Osteoblast (primary cell): Measurements from ENCODE around the gene PPP1R15A. TPM values are rescaled to one million over a fixed set of nuclear protein-coding genes. Genes with fewer than 3 reads are reported as not detected.
A peak's percentile ranks its signal among the peaks of the same experiment; 100 is the strongest.

Experiments
- DNase-seq: peaks from one replicate; pipeline ENCODE4 v3.0.0; 2011; ENCODE audit warnings: low spot score, mixed read lengths; ENCODE audit not compliant: insufficient read length; ENCODE audit errors: missing footprints
- H2AFZ ChIP-seq: 2 replicates; pipeline ENCODE4 v1.6.0; 2011; ENCODE audit warnings: mild to moderate bottlenecking, low read length
- H3K27ac ChIP-seq: 2 replicates; pipeline ENCODE4 v1.5.1; 2011; ENCODE audit warnings: mild to moderate bottlenecking, low read depth, low read length, moderate library complexity
- H3K27me3 ChIP-seq: 2 replicates; pipeline ENCODE4 v1.6.0; 2012; ENCODE audit warnings: mild to moderate bottlenecking, control low read depth, inconsistent platforms, low read length, moderate library complexity; ENCODE audit not compliant: insufficient read depth
- H3K36me3 ChIP-seq: 2 replicates; pipeline ENCODE4 v1.5.1; 2011; ENCODE audit warnings: mild to moderate bottlenecking, low read length, control low read depth, moderate library complexity; ENCODE audit not compliant: insufficient read depth
- H3K4me1 ChIP-seq: 2 replicates; pipeline ENCODE4 v1.5.1; 2011; ENCODE audit warnings: mild to moderate bottlenecking, low read length, control low read depth, moderate library complexity; ENCODE audit not compliant: insufficient read depth
- H3K4me2 ChIP-seq: 2 replicates; pipeline ENCODE4 v1.6.0; 2011; ENCODE audit warnings: mild to moderate bottlenecking, low read length; ENCODE audit not compliant: insufficient read depth
- H3K4me3 ChIP-seq: fragments of 200-600 bp; sonication (generic); 3 replicates; pipeline ENCODE4 v1.5.1; 2012; ENCODE audit warnings: mild to moderate bottlenecking, low read length, inconsistent platforms; ENCODE audit not compliant: insufficient read depth
- H3K79me2 ChIP-seq: 2 replicates; pipeline ENCODE4 v1.6.0; 2012; ENCODE audit warnings: mild to moderate bottlenecking, low read length, control low read depth, inconsistent platforms; ENCODE audit not compliant: insufficient read depth
- H3K9me3 ChIP-seq: 2 replicates; pipeline ENCODE4 v1.5.1; 2011; ENCODE audit warnings: low read depth, low read length, control low read depth
- H4K20me1 ChIP-seq: 2 replicates; pipeline ENCODE4 v1.6.0; 2012; ENCODE audit warnings: mild to moderate bottlenecking, low read length, control low read depth; ENCODE audit not compliant: insufficient read depth
- total RNA-seq: library from RNA; depleted of rRNA; stranded (reverse); fragments of >200 nt; gene quantifications from 2 replicates; pipeline ENCODE4 v1.2.3, GENCODE V29; 2012
- TF ChIP-seq, protein P1 (sequence below): IDR thresholded peaks from 2 replicates; pipeline ENCODE4 v1.5.1; 2011; ENCODE audit warnings: mild to moderate bottlenecking, low read depth, low read length, moderate library complexity; ENCODE audit errors: extremely low read depth

Gene PPP1R15A
- total RNA-seq = 70.4 and 84.0 TPM in 2 replicates

DNA sequence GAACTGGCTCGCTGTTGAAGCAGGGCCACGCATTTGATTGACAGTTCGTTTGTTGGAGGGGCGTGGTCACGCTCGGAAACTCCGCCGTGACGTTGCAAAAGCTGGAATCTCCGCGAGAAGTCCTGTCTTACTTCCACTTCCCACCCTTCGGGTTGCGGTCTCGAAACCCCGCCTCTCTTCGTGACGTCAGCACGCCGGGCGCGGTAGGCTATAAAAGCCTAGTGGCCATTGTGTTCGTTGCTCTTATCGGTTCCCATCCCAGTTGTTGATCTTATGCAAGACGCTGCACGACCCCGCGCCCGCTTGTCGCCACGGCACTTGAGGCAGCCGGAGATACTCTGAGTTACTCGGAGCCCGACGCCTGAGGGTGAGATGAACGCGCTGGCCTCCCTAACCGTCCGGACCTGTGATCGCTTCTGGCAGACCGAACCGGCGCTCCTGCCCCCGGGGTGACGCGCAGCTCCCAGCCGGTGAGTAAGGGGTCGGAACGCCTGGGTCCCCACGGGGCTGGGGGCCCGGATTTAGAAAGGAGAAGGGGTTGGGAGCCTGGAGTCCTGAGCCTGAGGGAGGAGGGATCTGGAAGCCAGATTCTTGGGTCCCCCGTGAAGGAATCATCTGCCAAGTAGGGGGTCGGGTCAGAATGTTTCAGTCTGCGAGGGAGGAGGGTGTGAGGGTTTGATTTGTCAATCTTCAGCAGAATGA, at the start of gene PPP1R15A:
TSS of gene PPP1R15A (plus strand) at position 240 of the 702 bp plus-strand sequence. CDS start 813 bp downstream, outside the sequence.
- Histone ChIP-seq H4K20me1 (peaks cover 39% of the 10 kb centered on the region), H3K79me2 (peaks cover 45% of the 10 kb centered on the region), H3K9me3 (no peaks in the 10 kb centered on the region), H2AFZ (peak within 1 kb of the TSS; percentile 69), H3K4me1 (peaks cover 35% of the 10 kb centered on the region), H3K4me3 (peak within 1 kb of the TSS; percentile 90), H3K27me3 (no peaks in the 10 kb centered on the region), H3K27ac (peak within 1 kb of the TSS; percentile 99), H3K36me3 (peaks cover 37% of the 10 kb centered on the region), H3K4me2 (peak within 1 kb of the TSS; percentile 100)
- peak; percentile 98 for DNase-seq
- TF ChIP-seq, protein P1, sequence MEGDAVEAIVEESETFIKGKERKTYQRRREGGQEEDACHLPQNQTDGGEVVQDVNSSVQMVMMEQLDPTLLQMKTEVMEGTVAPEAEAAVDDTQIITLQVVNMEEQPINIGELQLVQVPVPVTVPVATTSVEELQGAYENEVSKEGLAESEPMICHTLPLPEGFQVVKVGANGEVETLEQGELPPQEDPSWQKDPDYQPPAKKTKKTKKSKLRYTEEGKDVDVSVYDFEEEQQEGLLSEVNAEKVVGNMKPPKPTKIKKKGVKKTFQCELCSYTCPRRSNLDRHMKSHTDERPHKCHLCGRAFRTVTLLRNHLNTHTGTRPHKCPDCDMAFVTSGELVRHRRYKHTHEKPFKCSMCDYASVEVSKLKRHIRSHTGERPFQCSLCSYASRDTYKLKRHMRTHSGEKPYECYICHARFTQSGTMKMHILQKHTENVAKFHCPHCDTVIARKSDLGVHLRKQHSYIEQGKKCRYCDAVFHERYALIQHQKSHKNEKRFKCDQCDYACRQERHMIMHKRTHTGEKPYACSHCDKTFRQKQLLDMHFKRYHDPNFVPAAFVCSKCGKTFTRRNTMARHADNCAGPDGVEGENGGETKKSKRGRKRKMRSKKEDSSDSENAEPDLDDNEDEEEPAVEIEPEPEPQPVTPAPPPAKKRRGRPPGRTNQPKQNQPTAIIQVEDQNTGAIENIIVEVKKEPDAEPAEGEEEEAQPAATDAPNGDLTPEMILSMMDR = no peak

DNA sequence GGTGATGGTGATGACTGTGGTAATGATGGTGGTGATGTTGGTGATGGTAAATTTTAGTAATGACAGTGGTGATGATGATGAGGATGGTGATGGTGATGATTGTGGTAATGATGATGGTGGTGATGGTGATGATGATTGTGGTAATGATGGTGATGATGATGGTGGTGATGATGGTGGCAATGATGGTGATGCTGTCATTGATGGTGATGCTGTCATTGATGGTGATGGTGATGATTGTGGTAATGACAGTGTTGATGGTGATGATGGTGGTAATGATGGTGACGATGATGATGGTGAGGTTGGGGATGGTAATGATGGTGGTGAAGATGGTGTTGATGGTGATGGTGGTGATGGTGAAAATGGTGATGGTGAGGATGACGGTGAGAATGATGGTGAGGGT, 49.7 kb upstream of the PPP1R15A start:
- H3K27me3 ChIP-seq = no peaks in the 10 kb centered on the region
- no peak overlapping the region for H3K4me3 ChIP-seq
- peaks cover 9% of the 10 kb centered on the region for H3K4me1 ChIP-seq
- no peak overlapping the region for H2AFZ ChIP-seq
- H3K4me2 ChIP-seq = no peak overlapping the region
- no peak for DNase-seq
- no peaks in the 10 kb centered on the region for H3K79me2 ChIP-seq
- H4K20me1 ChIP-seq = no peaks in the 10 kb centered on the region
- H3K36me3 ChIP-seq = no peaks in the 10 kb centered on the region
- H3K9me3 ChIP-seq = no peaks in the 10 kb centered on the region
- TF ChIP-seq, protein P1 = no peak
- H3K27ac ChIP-seq = no peak overlapping the region

DNA sequence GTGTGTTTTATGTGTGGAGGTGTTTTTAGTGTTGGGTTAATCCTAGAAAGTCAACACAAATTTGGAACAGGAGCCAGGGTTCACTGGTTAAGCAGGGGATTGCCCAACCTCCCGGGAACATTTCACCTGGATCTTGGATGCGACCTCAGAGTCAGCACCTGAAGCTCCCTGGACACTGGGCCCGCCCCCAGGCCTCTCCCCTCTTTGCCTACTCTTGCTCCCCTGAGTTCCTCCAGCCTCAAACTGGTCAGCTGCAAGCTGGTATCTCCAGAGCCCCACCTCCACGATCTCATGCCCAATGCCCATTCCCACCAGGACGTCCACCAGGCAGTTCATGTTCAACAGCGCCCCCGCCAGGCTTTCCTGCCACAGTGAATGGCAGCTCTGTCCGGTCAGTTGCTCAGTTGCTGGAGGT, 45.6 kb upstream of the PPP1R15A start:
- H3K9me3 ChIP-seq = no peaks in the 10 kb centered on the region
- H3K27ac ChIP-seq = no peak overlapping the region
- H3K27me3 ChIP-seq = no peaks in the 10 kb centered on the region
- H3K4me3 ChIP-seq = no peak overlapping the region
- DNase-seq = no peak
- H3K4me1 ChIP-seq = no peaks in the 10 kb centered on the region
- H3K4me2 ChIP-seq = no peak overlapping the region
- TF ChIP-seq, protein P1 = no peak
- H3K79me2 ChIP-seq = no peaks in the 10 kb centered on the region
- H3K36me3 ChIP-seq = peaks cover 8% of the 10 kb centered on the region
- no peaks in the 10 kb centered on the region for H4K20me1 ChIP-seq
- no peak overlapping the region for H2AFZ ChIP-seq

DNA sequence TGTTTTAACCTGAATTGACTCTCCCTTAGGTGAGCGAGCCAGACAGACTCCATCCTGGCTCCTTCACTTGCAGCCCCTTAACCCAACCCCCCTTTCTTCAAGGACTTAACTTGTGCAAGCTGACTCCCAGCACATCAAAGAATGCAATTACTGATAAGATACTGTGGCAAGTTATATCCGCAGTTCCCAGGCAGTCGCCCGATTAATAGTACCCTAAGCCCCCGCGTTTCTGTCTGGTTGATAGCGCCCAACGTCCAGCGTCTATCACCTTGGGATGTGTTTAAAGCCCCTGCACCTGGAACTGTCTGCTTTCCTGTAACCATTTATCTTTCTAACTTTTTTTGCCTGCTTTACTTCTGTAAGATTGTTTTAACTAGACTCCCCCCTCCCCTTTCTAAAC, 42.1 kb upstream of the PPP1R15A start:
- H3K4me3 ChIP-seq = no peak overlapping the region
- H3K4me1 ChIP-seq = no peaks in the 10 kb centered on the region
- peaks cover 14% of the 10 kb centered on the region for H3K36me3 ChIP-seq
- H3K27ac ChIP-seq = no peak overlapping the region
- no peaks in the 10 kb centered on the region for H3K79me2 ChIP-seq
- H3K9me3 ChIP-seq = no peaks in the 10 kb centered on the region
- DNase-seq = no peak
- H3K4me2 ChIP-seq = no peak overlapping the region
- TF ChIP-seq, protein P1 = no peak
- no peaks in the 10 kb centered on the region for H4K20me1 ChIP-seq
- H3K27me3 ChIP-seq = no peaks in the 10 kb centered on the region
- no peak overlapping the region for H2AFZ ChIP-seq
